ENCODE results near the gene MRPS16. TPM values are rescaled to one million over a fixed set of nuclear protein-coding genes. Genes with fewer than 3 reads are reported as not detected.
A peak's percentile ranks its signal among the peaks of the same experiment; 100 is the strongest.

Gene MRPS16
- total RNA-seq, 2 donors from 2014 or later, result 39.8 to 62.6 TPM

DNA sequence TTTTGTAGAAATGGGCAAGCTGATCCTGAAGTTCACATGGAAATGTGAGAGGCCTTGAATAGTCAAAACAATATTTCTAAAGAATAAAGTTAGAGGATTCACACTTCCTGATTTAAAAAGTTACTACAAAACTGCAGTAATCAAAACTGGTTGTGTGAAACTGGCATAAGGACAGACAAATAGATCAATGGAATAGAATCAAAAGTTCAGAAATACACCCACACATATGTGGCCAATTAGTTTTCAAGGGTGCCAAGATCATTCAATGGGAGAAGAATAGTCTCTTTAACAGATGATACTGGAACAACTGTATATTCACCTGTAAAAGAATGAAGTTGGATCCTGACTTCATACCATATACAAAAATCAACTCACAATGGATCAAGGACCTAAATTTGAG, 33.1 kb downstream of the MRPS16 start:
- H3K4me3 ChIP-seq, result no peak overlapping the region
- H3K27ac ChIP-seq, result no peak overlapping the region
- TF ChIP-seq, protein P1, sequence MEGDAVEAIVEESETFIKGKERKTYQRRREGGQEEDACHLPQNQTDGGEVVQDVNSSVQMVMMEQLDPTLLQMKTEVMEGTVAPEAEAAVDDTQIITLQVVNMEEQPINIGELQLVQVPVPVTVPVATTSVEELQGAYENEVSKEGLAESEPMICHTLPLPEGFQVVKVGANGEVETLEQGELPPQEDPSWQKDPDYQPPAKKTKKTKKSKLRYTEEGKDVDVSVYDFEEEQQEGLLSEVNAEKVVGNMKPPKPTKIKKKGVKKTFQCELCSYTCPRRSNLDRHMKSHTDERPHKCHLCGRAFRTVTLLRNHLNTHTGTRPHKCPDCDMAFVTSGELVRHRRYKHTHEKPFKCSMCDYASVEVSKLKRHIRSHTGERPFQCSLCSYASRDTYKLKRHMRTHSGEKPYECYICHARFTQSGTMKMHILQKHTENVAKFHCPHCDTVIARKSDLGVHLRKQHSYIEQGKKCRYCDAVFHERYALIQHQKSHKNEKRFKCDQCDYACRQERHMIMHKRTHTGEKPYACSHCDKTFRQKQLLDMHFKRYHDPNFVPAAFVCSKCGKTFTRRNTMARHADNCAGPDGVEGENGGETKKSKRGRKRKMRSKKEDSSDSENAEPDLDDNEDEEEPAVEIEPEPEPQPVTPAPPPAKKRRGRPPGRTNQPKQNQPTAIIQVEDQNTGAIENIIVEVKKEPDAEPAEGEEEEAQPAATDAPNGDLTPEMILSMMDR (IDR thresholded peaks at IDR 0.05), result no peak
- no peaks in the 10 kb centered on the region for H3K27me3 ChIP-seq
- peaks cover 0 to 3% of the 10 kb centered on the region in 2 donors for H3K4me1 ChIP-seq
- peaks cover 20% of the 10 kb centered on the region for H3K36me3 ChIP-seq
- DNase-seq (ENCODE audit: low spot score), result no peak
- H3K9me3 ChIP-seq, result no peaks in the 10 kb centered on the region

DNA sequence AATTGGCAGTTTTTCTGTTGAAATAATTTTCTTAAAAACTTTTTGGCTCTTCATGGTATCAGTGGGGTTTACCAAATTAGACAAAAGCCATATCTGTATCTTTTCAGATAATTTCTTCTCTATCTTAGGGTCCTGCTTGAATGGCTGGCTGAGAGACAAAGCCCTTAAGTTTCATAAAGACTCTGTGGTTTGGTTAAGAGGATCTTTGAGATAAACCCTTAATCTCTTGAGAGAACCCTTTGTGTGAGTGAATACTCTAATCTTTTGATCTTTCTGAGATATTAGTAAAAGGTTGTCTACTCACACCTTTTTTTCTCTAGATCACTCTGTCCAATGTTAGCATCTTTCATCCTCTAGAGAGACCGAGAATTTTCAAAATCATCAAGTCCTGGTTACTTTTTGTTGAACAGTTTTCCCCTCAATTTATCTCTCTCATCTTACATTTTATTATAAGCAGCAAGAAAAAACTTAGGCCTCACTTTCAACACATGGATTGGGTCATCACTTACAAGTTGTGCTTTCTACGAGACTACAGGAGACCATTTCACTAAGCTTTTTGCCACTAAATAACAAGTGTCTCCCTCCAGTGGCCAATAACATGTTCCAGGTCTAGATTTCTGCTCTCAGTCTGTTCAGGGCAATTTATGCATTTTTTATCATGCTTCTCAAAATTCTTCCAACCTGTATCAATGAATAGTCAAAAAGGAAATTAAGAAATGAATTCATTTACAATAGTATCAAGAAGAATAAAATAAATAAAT, 33.8 kb downstream of the MRPS16 start:
- no peak for DNase-seq (ENCODE audit: low spot score)
- Histone ChIP-seq H3K4me3 (no peak overlapping the region), H3K27ac (no peak overlapping the region), H3K27me3 (no peaks in the 10 kb centered on the region), H3K9me3 (no peaks in the 10 kb centered on the region), H3K4me1 (peaks cover 0 to 3% of the 10 kb centered on the region in 2 donors), H3K36me3 (peaks cover 20% of the 10 kb centered on the region)
- TF ChIP-seq, protein P1 (IDR thresholded peaks at IDR 0.05), result peak in 1 of 2 donors; percentile 12

DNA sequence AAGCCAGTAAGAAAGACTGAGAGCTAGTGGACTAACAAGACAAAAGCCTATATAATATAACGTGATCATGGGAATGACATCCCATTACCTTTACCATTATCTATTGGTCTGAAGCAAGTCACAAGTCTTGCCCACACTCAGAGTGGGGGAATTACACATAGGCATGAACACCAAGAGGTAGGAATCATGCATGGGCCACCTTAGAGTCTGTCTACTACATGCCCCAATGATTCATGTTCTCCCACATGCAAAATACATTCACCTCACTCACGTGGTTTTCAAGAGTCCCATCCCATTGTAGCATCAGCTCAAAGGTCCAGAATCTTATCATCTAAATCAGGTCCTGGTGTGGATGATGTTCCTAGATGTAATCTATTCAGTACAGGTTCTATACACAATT, 34.8 kb downstream of the MRPS16 start:
- H3K36me3 ChIP-seq, result peaks cover 20% of the 10 kb centered on the region
- no peak for DNase-seq (ENCODE audit: low spot score)
- H3K27me3 ChIP-seq, result no peaks in the 10 kb centered on the region
- TF ChIP-seq, protein P1 (IDR thresholded peaks at IDR 0.05), result no peak
- no peak overlapping the region for H3K4me3 ChIP-seq
- no peaks in the 10 kb centered on the region for H3K9me3 ChIP-seq
- peaks cover 0 to 3% of the 10 kb centered on the region in 2 donors for H3K4me1 ChIP-seq
- H3K27ac ChIP-seq, result no peak overlapping the region

DNA sequence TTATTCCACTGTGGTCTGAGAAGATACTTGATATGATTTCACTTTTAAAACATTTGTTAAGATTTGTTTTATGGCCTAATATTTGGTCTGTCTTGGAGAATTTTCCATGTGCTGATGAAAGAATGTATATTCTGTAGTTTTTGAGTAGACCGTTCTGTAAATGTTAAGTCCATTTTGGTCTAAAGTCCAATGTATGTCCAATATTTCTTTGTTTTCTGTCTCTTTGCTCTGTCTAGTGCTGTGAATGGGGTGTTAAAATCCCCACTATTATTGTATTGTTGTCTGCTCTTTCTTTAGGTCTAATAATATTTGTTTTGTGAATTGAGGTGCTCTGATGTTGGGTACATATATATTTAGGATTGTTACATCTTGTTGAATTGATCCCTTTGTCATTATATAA, 36.7 kb downstream of the MRPS16 start:
- Histone ChIP-seq H3K36me3 (peaks cover 32% of the 10 kb centered on the region), H3K9me3 (no peaks in the 10 kb centered on the region), H3K4me1 (peaks cover 0 to 3% of the 10 kb centered on the region in 2 donors), H3K27me3 (no peaks in the 10 kb centered on the region), H3K4me3 (no peak overlapping the region), H3K27ac (no peak overlapping the region)
- DNase-seq (ENCODE audit: low spot score), result no peak
- TF ChIP-seq, protein P1 (IDR thresholded peaks at IDR 0.05), result no peak

DNA sequence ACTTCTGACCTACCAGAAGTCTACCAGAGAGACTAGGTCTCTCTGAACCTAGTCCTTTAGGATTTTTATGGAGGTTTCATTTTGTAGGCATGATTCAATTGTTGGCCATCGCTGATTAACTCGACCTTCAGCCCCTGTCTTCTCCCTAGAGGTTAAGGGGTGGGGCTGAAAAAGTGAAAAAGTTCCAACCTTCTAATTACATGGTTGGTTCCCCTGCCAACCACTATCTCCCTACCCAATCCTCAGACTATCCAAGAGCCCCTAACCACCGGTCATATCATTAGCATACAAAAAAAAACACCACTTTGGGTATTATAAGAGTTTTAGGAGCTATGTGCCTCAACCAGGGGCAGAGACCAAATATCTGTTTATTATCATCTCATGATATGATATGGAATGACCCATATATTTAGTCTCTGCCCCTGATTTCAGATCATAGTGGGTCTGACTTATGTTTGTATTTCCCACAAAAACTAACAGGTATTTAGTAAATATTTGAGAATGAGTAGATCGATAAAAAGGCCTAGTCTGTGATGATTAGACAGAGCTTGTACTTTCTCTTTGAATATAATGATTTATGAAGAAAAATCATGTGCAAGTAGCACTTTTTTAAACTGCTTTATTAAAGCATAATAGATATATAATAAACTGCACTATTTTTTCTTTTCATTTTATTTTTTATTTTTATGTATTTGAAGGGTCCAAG, 41.2 kb downstream of the MRPS16 start:
- TF ChIP-seq, protein P1 (IDR thresholded peaks at IDR 0.05), result no peak
- H3K36me3 ChIP-seq, result peaks cover 23% of the 10 kb centered on the region
- H3K27ac ChIP-seq, result no peak overlapping the region
- no peaks in the 10 kb centered on the region for H3K4me1 ChIP-seq
- H3K27me3 ChIP-seq, result no peaks in the 10 kb centered on the region
- DNase-seq (ENCODE audit: low spot score), result no peak
- H3K4me3 ChIP-seq, result no peak overlapping the region
- no peaks in the 10 kb centered on the region for H3K9me3 ChIP-seq
